ENCODE measurements around the gene TSPAN33.

TSPAN33 gene

GRCh38 chr7:129149511-129149910 lies 5.0 kb downstream of the TSPAN33 start:
- Histone ChIP-seq H2AFZ (ENCODE audit: low read length) (no peak overlapping the region), H3K4me1 (ENCODE audit: insufficient read depth, low read length, severe bottlenecking) (peaks cover 40% of the 10 kb centered on the region), H3F3A (ENCODE audit: insufficient read depth, low read length) (no peaks in the 10 kb centered on the region), H3K4me3 (ENCODE audit: low read depth, low read length, poor library complexity, severe bottlenecking) (no peak overlapping the region), H3K9me3 (ENCODE audit: low read length) (no peaks in the 10 kb centered on the region), H3K27me3 (ENCODE audit: insufficient read depth, low read length) (no peaks in the 10 kb centered on the region), H3K9me2 (ENCODE audit: low read depth, low read length) (no peaks in the 10 kb centered on the region), H3K27ac (ENCODE audit: low read depth, low read length, poor library complexity, severe bottlenecking) (no peak overlapping the region), H3K9ac (ENCODE audit: low read length) (no peak overlapping the region), H3K4me2 (ENCODE audit: low read length) (no peak overlapping the region), H3K79me2 (ENCODE audit: insufficient read depth, low read length) (no peaks in the 10 kb centered on the region), H3K36me3 (ENCODE audit: insufficient read depth, low read length) (no peaks in the 10 kb centered on the region), H4K20me1 (ENCODE audit: insufficient read depth, low read length) (no peaks in the 10 kb centered on the region)
- no peak for TF ChIP-seq CTCF (IDR thresholded peaks at IDR 0.05; ENCODE audit: low read length)

- Histone ChIP-seq H3K9me3 (ENCODE audit: low read length) (no peaks in the 10 kb centered on the region), H3K4me3 (ENCODE audit: low read depth, low read length, poor library complexity, severe bottlenecking) (no peak overlapping the region), H3K36me3 (ENCODE audit: insufficient read depth, low read length) (no peaks in the 10 kb centered on the region), H3K4me1 (ENCODE audit: insufficient read depth, low read length, severe bottlenecking) (peaks cover 34% of the 10 kb centered on the region), H3K4me2 (ENCODE audit: low read length) (no peak overlapping the region), H3K27me3 (ENCODE audit: insufficient read depth, low read length) (no peaks in the 10 kb centered on the region), H3K9ac (ENCODE audit: low read length) (no peak overlapping the region), H2AFZ (ENCODE audit: low read length) (no peak overlapping the region), H3K79me2 (ENCODE audit: insufficient read depth, low read length) (no peaks in the 10 kb centered on the region), H3K9me2 (ENCODE audit: low read depth, low read length) (no peaks in the 10 kb centered on the region), H4K20me1 (ENCODE audit: insufficient read depth, low read length) (no peaks in the 10 kb centered on the region), H3F3A (ENCODE audit: insufficient read depth, low read length) (no peaks in the 10 kb centered on the region), H3K27ac (ENCODE audit: low read depth, low read length, poor library complexity, severe bottlenecking) (no peak overlapping the region)
- TF ChIP-seq EZH2 (IDR thresholded peaks at IDR 0.05; ENCODE audit: borderline replicate concordance, low read length) (no peak), CTCF (IDR thresholded peaks at IDR 0.05; ENCODE audit: low read length) (no peak)
These were observed 5.9 kb downstream of the TSPAN33 start for GRCh38 chr7:129150199-129150996.

DNA sequence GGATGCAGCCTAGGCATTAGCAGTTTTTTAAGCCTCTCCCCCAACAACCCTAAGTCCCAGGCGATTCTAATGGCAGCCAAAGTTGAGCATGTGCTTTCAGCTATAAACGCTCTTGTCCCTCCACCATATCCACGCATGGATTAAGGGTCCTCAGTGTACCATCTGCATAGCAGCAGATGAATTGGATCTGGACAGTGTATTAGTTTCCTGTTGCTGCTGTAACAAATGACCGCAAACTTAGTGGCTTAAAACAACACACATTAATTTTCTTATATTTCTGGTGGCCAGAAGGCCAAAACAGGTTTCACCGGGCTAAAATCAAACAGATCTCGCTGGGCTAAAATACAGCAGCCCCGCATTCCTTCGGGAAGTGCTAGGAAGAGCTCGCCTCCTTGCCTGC lies 13.1 kb downstream of the TSPAN33 start:
- H3K4me1 ChIP-seq (ENCODE audit: insufficient read depth, low read length, severe bottlenecking), result peaks cover 9% of the 10 kb centered on the region
- H3K4me2 ChIP-seq (ENCODE audit: low read length), result no peak overlapping the region
- TF ChIP-seq CTCF (IDR thresholded peaks at IDR 0.05; ENCODE audit: low read length) (no peak), EZH2 (IDR thresholded peaks at IDR 0.05; ENCODE audit: borderline replicate concordance, low read length) (no peak)

More for the DNA sequence above, 13.1 kb downstream of the TSPAN33 start:
- Histone ChIP-seq H3K27ac (ENCODE audit: low read depth, low read length, poor library complexity, severe bottlenecking) (no peak overlapping the region), H3K36me3 (ENCODE audit: insufficient read depth, low read length) (no peaks in the 10 kb centered on the region), H2AFZ (ENCODE audit: low read length) (no peak overlapping the region), H3F3A (ENCODE audit: insufficient read depth, low read length) (no peaks in the 10 kb centered on the region), H3K9me2 (ENCODE audit: low read depth, low read length) (no peaks in the 10 kb centered on the region), H3K27me3 (ENCODE audit: insufficient read depth, low read length) (no peaks in the 10 kb centered on the region), H4K20me1 (ENCODE audit: insufficient read depth, low read length) (no peaks in the 10 kb centered on the region), H3K9ac (ENCODE audit: low read length) (no peak overlapping the region), H3K4me3 (ENCODE audit: low read depth, low read length, poor library complexity, severe bottlenecking) (no peak overlapping the region), H3K9me3 (ENCODE audit: low read length) (no peaks in the 10 kb centered on the region), H3K79me2 (ENCODE audit: insufficient read depth, low read length) (no peaks in the 10 kb centered on the region)
